ENCODE measurements around the gene ADAMTSL2.

Gene ADAMTSL2

GRCh38 chr9:133570691-133571080 lies 36.2 kb downstream of the ADAMTSL2 start:
- Histone ChIP-seq H3K9me3 (ENCODE audit: insufficient read depth, low read length) (no peaks in the 10 kb centered on the region), H3K27ac (ENCODE audit: low read depth, low read length) (no peak overlapping the region), H2AFZ (ENCODE audit: low read depth, low read length, severe bottlenecking) (no peak overlapping the region), H3K27me3 (ENCODE audit: low read length) (no peaks in the 10 kb centered on the region), H3K4me3 (ENCODE audit: insufficient read depth, low read length, poor library complexity, severe bottlenecking) (no peak overlapping the region), H3K9ac (ENCODE audit: low read length) (no peak overlapping the region), H3K4me2 (ENCODE audit: low read depth, low read length, poor library complexity, severe bottlenecking) (no peak overlapping the region), H3K79me2 (ENCODE audit: insufficient read depth, low read length) (no peaks in the 10 kb centered on the region), H3K36me3 (ENCODE audit: low read length) (no peaks in the 10 kb centered on the region), H3K9me2 (replicated peaks; ENCODE audit: insufficient read depth, low read length) (no peaks in the 10 kb centered on the region), H3F3A (ENCODE audit: insufficient read depth) (no peaks in the 10 kb centered on the region), H4K20me1 (ENCODE audit: low read depth, low read length) (no peaks in the 10 kb centered on the region)
- TF ChIP-seq CTCF (IDR thresholded peaks at IDR 0.05; ENCODE audit: insufficient read depth, low read length, poor library complexity, severe bottlenecking) (no peak), EZH2phosphoT487 (conservative IDR thresholded peaks at IDR 0.05; ENCODE audit: low read length) (no peak)

GRCh38 chr9:133571391-133571890 lies 36.9 kb downstream of the ADAMTSL2 start:
- Histone ChIP-seq H3F3A (ENCODE audit: insufficient read depth) (no peaks in the 10 kb centered on the region), H4K20me1 (ENCODE audit: low read depth, low read length) (no peaks in the 10 kb centered on the region), H3K36me3 (ENCODE audit: low read length) (no peaks in the 10 kb centered on the region), H3K9me3 (ENCODE audit: insufficient read depth, low read length) (no peaks in the 10 kb centered on the region), H3K79me2 (ENCODE audit: insufficient read depth, low read length) (no peaks in the 10 kb centered on the region), H3K4me2 (ENCODE audit: low read depth, low read length, poor library complexity, severe bottlenecking) (no peak overlapping the region), H3K4me3 (ENCODE audit: insufficient read depth, low read length, poor library complexity, severe bottlenecking) (no peak overlapping the region), H2AFZ (ENCODE audit: low read depth, low read length, severe bottlenecking) (no peak overlapping the region), H3K9ac (ENCODE audit: low read length) (no peak overlapping the region), H3K27ac (ENCODE audit: low read depth, low read length) (no peak overlapping the region), H3K27me3 (ENCODE audit: low read length) (no peaks in the 10 kb centered on the region), H3K9me2 (replicated peaks; ENCODE audit: insufficient read depth, low read length) (no peaks in the 10 kb centered on the region)
- no peak for TF ChIP-seq EZH2phosphoT487 (conservative IDR thresholded peaks at IDR 0.05; ENCODE audit: low read length)
- no peak for TF ChIP-seq CTCF (IDR thresholded peaks at IDR 0.05; ENCODE audit: insufficient read depth, low read length, poor library complexity, severe bottlenecking)

- no peaks in the 10 kb centered on the region for H3K27me3 ChIP-seq (ENCODE audit: low read length)
- no peaks in the 10 kb centered on the region for H3F3A ChIP-seq (ENCODE audit: insufficient read depth)
- H2AFZ ChIP-seq (ENCODE audit: low read depth, low read length, severe bottlenecking) = no peak overlapping the region
- H4K20me1 ChIP-seq (ENCODE audit: low read depth, low read length) = no peaks in the 10 kb centered on the region
- no peak overlapping the region for H3K27ac ChIP-seq (ENCODE audit: low read depth, low read length)
- H3K4me2 ChIP-seq (ENCODE audit: low read depth, low read length, poor library complexity, severe bottlenecking) = no peak overlapping the region
- H3K9ac ChIP-seq (ENCODE audit: low read length) = no peak overlapping the region
- TF ChIP-seq CTCF (IDR thresholded peaks at IDR 0.05; ENCODE audit: insufficient read depth, low read length, poor library complexity, severe bottlenecking) = no peak
- no peak for TF ChIP-seq EZH2phosphoT487 (conservative IDR thresholded peaks at IDR 0.05; ENCODE audit: low read length)
- H3K4me3 ChIP-seq (ENCODE audit: insufficient read depth, low read length, poor library complexity, severe bottlenecking) = no peak overlapping the region
- H3K36me3 ChIP-seq (ENCODE audit: low read length) = no peaks in the 10 kb centered on the region
- H3K79me2 ChIP-seq (ENCODE audit: insufficient read depth, low read length) = no peaks in the 10 kb centered on the region
- H3K9me3 ChIP-seq (ENCODE audit: insufficient read depth, low read length) = no peaks in the 10 kb centered on the region
- no peaks in the 10 kb centered on the region for H3K9me2 ChIP-seq (replicated peaks; ENCODE audit: insufficient read depth, low read length)
Measured at GRCh38 chr9:133571896-133572595, 37.5 kb downstream of the ADAMTSL2 start.
